ENCODE results near the gene EXD3. TPM values are rescaled to one million over a fixed set of nuclear protein-coding genes. Genes with fewer than 3 reads are reported as not detected.
A peak's percentile ranks its signal among the peaks of the same experiment; 100 is the strongest.

Gene EXD3
- total RNA-seq, 1 donor from 2014 or later: 9.2 TPM

DNA sequence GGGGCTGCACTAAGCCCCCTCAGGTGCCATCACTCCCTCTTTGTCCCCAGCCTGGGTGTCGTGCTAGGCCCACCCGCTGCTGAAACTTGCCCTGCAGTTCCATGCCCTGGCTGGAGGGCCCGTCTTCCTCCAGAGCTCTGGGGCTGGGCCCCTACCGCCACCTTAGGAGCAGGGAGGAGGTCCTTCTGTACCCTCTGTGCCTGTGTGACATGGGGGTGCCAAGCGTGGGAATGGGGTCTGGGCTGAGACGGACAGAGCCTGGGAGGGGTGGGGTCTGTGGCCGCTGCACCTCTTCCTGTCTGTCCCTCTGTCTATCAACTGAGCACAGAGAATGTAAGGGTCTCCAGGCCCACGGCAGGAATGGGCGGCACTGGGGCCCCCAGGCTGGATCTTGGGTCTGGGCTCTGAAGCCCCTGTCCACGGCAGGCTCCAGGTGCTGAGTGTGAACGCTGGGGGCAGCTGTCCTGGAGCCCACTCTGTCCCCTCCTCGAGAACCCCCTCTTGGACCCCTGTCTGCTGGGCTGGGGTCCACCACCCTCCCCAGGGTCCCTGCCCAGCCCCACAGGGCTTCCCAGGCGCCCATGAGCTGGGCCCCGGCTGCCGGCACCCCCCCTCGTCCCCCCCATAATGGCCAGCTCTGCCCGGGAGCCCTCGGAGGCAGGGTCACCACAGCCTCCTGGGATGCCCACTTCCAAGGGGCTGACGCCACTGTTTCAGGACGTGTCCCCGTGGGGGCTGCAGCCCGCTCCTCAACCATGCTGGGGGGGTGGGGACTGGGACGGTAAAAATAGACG is 105.0 kb downstream of the EXD3 start:
- Histone ChIP-seq H3K36me3 (no peaks in the 10 kb centered on the region), H3K9me3 (replicated peaks) (no peaks in the 10 kb centered on the region), H3K27me3 (ENCODE audit: low read depth) (peaks cover 34% of the 10 kb centered on the region), H3K4me1 (peaks cover 76% of the 10 kb centered on the region), H3K4me3 (no peak overlapping the region), H3K27ac (replicated peaks) (peak overlapping the region; percentile 86)
- TF ChIP-seq, protein P1, sequence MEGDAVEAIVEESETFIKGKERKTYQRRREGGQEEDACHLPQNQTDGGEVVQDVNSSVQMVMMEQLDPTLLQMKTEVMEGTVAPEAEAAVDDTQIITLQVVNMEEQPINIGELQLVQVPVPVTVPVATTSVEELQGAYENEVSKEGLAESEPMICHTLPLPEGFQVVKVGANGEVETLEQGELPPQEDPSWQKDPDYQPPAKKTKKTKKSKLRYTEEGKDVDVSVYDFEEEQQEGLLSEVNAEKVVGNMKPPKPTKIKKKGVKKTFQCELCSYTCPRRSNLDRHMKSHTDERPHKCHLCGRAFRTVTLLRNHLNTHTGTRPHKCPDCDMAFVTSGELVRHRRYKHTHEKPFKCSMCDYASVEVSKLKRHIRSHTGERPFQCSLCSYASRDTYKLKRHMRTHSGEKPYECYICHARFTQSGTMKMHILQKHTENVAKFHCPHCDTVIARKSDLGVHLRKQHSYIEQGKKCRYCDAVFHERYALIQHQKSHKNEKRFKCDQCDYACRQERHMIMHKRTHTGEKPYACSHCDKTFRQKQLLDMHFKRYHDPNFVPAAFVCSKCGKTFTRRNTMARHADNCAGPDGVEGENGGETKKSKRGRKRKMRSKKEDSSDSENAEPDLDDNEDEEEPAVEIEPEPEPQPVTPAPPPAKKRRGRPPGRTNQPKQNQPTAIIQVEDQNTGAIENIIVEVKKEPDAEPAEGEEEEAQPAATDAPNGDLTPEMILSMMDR (IDR thresholded peaks at IDR 0.05; ENCODE audit: borderline replicate concordance): no peak
- peak; percentile 19 for DNase-seq
- intact Hi-C loops (cut with micrococcal nuclease): no loop called here

DNA sequence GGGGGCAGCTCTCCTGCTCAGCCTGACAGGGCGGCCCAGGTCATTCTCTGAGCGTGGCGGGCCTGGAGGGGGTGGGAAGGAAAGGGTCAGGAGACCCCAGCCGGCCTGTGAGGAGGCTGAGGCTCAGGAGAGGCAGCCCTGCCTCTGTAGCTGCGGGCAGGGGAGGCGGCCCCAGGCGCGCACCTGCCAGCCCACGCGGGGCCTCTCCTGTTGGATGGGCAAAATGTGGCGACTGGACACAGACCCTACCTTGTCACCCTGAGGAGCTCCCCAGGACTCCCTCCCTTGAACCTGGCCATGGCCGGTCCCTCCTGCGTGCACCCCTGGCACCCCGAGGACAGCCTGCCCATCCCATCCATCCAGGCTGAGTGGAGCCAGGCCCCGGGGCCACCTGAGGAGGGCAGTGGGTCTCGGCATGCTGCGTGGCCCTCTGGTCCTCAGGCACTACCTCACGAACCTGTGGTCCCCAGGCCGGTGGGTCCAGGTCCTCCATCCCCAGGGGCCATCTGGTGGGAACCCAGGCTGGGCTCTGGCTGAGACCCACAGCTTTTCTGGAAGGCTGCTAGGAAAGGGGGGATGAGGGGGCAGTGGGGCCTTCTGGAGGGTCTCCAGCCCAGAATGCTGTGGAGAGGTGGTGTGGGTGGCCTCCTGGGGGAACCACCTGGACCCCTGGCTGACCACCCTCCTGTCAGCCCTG is 105.8 kb downstream of the EXD3 start:
- TF ChIP-seq, protein P1 (IDR thresholded peaks at IDR 0.05; ENCODE audit: borderline replicate concordance): no peak
- peak; percentile 14 for DNase-seq
- intact Hi-C loops (cut with micrococcal nuclease): no loop called here
- Histone ChIP-seq H3K27me3 (ENCODE audit: low read depth) (peaks cover 34% of the 10 kb centered on the region), H3K4me3 (peak overlapping the region; percentile 63), H3K27ac (replicated peaks) (peak overlapping the region; percentile 86), H3K9me3 (replicated peaks) (no peaks in the 10 kb centered on the region), H3K36me3 (no peaks in the 10 kb centered on the region), H3K4me1 (peaks cover 76% of the 10 kb centered on the region)

DNA sequence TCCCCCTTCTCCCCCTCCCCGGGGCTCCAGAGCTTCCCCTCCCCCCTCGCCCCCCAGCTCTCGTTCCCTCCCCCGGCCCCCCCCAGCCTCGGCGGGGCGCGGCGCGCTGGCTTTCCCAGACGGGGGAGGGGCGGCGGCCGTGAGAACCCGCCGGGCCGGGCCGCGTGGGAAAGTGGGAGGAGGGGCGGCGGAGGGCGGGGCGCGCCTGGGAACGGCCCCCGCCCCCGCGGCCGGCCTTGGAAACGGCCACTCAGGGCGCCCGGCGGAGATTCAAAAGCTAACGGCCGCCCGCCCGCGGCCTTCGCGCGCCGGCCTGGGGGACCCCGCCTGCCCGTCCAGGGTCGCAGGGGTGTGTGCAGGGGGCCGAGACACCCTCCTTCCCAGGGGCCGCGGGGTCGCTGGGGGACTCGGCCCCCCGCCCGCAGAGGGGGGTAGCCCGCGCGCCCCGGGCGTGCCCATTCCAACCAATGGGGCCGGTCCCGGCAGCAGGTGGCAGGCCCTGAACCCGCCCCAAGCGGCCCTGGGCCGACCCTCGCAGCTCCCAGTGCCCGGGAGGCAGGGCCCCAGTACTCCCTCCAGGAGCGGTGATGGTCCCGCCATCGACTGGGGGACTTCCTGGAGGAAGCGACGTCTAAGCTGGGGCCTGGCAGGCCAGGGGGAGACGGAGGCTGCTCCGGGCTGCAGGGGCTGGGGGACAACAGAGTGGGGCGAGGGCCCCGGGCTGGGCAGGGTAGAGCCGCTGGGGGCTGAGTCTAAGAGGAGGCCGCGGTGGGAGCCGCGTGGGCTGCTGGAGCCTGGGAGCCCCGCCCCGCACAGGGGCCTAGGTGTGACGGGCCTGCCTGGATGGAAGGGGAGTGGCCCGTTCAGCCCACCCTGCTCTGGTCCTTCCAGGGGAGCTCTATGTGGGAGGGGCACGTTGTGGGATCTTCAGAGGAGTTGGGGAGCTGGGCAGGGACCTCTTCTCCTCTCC is 106.7 kb downstream of the EXD3 start:
- Histone ChIP-seq H3K27ac (replicated peaks) (peak overlapping the region; percentile 86), H3K27me3 (ENCODE audit: low read depth) (peaks cover 34% of the 10 kb centered on the region), H3K36me3 (no peaks in the 10 kb centered on the region), H3K4me1 (peaks cover 68% of the 10 kb centered on the region), H3K9me3 (replicated peaks) (no peaks in the 10 kb centered on the region), H3K4me3 (peak overlapping the region; percentile 63)
- DNase-seq: peak; percentile 68
- TF ChIP-seq, protein P1 (IDR thresholded peaks at IDR 0.05; ENCODE audit: borderline replicate concordance): no peak
- intact Hi-C loops (cut with micrococcal nuclease): no loop called here

DNA sequence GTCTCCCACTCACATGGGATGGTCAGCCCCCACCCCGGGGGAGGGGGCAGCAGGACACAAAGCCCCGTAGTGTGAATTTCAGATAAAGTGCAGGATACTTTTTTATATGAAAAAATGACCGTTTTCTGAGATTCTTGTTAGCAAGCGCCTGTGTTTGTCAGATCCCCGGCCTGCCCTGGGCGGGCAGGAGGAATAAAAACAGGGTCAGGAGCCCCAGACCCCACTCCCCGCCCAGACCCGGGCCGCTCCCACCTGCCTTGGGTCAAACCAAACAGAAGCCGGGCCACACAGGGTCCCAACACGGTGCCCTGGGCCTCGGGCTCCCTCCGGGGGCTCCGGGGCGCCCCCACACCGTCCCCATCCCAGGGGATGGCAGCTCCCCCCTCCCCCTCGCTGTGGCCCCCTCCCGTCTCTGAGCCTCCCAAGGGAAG is 107.4 kb downstream of the EXD3 start:
- H3K9me3 ChIP-seq (replicated peaks): no peaks in the 10 kb centered on the region
- no peak for DNase-seq
- TF ChIP-seq, protein P1 (IDR thresholded peaks at IDR 0.05; ENCODE audit: borderline replicate concordance): no peak
- H3K27me3 ChIP-seq (ENCODE audit: low read depth): peaks cover 34% of the 10 kb centered on the region
- H3K36me3 ChIP-seq: no peaks in the 10 kb centered on the region
- intact Hi-C loops (cut with micrococcal nuclease): no loop called here
- peak overlapping the region; percentile 63 for H3K4me3 ChIP-seq
- peak overlapping the region; percentile 86 for H3K27ac ChIP-seq (replicated peaks)
- peaks cover 61% of the 10 kb centered on the region for H3K4me1 ChIP-seq

All from left ventricle myocardium inferior (tissue), 1 donor.